Stromal cell of bone marrow (primary cell): Measurements from ENCODE around the gene DR1.
"Not testable (repeated sequence)": the region's sequence is repeated elsewhere in the genome, so short reads cannot be mapped to it uniquely, and the experiment has no call there.

Experiments
- DNase-seq: peaks from one replicate; pipeline ENCODE4 v3.0.0-alpha.2; 2012; ENCODE audit warnings: low read depth

The DR1 gene

GRCh38 chr1:93340090-93340489, 5.6 kb upstream of the DR1 start:
- DNase-seq = no peak

DNA sequence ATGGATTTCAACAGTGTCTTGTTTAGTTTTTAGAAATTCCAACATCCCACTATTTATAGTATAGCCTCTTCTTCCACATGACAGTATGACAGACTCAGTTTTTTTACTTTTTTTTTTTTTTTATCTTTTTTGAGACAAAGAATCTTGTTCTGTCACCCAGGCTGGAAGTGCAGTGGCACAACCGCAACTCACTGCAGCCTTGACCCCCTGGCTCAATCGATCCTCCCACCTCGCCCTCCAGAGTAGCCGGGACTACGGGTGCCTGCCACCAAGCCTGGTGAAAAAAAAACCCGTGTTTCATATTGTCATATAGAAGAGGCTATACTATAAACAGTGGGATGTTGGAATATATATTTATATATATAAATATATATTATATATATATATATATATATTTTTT, 1.2 kb upstream of the DR1 start:
- DNase-seq = no peak

DNA sequence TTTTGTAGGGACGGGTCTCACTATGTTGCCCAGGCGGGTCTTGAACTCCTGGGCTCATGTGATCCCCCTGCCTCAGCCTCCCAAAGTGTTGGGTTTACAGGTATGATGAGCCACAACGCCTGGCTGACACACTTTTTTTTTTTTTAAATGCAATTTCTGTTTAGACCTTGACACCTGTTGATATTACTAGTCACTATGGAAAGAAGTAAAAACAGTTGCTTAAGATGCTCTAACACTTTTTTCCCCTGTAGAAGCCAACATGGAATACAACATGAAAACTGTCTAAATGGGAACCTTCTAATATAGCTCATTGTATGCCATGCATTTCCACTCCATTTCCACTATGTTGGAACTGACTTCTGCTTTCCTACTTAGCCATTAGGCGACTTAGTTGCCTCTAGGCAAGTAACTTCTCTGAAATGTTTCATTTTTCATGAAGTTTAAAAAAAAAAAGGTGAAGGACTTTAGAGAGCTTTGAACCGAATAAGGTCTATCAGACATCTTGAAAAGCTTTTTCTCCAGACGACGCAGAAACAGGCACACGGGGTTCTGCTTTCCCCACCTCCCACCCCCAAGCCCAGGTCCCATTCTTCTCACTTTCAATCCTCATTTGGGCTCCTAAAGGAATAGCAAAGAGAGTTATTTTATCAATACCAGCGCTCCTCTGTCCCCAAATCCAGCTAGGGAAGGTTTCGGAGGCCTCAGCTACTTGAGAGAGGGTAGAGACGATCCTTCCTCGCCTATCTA, 648 bp upstream of the DR1 start:
- DNase-seq = no peak

GRCh38 chr1:93346421-93346993, 800 bp downstream of the DR1 start:
- DNase-seq = no peak

DNA sequence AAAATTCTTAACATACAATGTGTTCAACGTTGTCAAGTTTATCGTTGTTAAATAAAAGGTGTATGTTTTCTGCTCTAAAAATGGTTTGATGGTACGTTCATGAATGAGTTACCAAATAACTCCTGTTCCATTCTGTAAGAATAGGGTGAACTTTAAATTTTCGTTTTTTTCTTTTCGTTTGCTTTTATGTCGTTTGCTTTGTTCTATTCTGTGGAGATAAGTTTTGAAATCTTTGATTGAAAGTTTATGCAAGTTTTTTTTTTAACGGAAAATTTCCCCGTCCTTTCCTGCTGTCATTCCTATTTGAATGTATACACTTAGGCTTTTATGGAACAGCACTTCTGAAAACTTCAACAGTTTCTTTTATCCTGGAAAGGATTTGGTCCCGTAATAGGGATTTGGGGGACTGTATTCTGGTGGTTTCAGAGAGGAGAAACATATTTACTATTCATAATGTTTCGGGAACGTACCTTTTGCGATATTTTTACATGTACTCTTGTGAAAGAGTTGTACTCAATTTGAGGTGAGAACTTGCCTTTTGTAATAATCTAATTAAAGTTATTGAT, 1.7 kb downstream of the DR1 start:
- no peak for DNase-seq

DNA sequence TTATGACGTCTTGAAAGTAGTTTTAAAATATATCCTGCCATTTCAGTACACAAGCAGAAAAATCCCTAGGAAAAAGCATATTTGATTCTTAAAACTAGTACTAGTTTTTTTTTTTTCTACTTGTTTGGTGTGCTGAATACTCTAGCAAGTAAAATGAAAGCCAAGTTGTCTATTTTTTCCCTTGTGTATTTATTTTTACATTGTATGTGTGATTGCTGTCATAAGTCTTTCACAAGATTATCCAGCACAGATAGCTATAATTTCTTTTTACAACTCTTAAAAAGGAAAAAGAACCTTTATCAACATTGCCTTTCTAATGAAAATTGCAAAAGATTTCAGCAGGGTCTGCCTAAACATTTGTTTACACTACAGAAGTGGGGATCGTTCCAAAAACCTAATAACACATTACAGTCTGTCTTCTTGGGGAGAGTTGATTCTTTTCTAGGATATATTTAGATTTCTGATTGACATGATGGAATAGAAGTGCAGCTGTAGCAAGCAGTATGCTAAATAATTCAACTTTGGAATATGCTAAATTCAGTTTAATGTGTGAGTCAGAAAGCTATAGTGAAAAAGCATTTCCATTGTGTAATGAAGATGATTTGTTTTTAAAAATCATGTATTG, 2.5 kb downstream of the DR1 start:
- DNase-seq = no peak

DNA sequence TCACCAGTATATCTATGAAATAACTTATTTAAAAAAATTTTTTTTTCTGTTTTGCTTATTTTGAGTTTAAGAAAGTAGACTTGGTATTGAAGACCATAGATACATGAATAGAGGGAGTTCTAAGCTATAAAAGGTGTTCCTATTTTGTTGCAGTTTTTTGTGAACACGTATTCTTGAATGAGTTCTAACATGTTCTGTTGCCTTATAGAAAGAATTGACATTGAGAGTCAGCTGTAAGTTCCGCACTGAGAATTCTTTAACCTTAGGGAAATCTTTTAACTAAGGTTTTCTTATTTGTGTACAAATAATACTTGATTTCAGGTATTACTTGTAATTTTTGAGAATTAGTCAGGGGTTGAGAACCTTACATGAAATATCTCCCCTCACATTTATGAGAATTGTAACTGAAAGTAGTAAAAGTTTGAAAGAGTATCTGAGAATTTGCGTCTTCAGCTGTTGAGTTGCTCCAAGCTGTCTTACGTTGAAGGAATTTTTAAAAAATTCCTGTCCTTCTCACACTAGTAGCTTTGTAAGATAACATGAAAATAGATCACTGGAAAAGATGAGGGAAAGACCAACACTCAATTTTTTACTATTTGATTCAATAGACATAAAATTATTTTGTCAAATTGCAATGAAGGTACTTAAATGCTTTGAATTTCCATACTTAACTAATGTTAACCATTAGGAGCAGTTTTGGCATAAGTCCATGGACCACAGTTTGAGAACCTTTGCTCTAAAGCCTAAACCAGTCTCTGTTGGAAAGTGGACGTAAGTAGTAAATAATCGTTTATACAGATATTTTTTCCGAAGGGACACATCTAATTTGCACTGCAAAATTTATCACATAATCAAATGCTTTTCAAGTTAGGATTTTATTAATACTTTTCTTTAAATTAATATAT, 3.8 kb downstream of the DR1 start:
- DNase-seq = no peak

DNA sequence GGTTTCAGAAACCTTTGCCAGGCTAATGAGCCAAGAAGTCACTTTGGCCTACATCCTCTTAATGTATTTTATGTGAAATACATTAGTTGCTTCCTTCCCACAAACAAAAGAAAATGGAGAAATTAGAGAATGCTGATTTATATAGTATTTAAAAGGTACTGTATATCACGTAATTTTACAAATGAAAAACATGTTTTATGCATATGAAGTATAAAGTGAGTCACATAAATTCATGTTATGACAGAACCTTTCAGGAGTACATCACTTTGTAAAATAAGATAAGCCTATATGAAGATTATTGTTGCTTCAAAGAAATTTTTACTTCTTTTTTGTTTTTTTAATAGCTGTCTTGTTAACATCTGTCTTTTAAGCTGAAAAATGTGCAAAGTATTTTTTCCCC, 4.6 kb downstream of the DR1 start:
- DNase-seq = no peak

- no peak for DNase-seq
These were observed 5.2 kb downstream of the DR1 start for GRCh38 chr1:93350875-93351274.

GRCh38 chr1:93351346-93351745, 5.6 kb downstream of the DR1 start:
- not testable (repeated sequence) for DNase-seq

DNA sequence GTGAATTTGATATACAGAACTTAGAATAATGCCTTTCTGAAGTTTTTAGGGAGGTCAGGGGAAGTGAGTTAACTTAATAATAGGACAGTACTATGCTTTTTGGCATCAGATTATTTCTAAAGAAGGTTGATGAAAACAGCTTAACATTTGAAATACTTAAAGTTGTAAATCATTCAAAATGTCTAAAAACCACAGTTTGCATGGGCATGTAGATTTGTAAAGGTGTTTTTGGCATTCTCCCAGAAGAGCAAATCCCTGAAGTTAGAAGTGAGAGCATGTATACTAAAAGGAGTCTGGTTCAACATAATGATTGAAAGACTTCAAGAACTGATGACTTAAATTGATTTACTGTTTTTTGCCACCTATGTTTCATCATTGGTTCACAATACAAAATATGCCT, 6.7 kb downstream of the DR1 start:
- DNase-seq = no peak

DNA sequence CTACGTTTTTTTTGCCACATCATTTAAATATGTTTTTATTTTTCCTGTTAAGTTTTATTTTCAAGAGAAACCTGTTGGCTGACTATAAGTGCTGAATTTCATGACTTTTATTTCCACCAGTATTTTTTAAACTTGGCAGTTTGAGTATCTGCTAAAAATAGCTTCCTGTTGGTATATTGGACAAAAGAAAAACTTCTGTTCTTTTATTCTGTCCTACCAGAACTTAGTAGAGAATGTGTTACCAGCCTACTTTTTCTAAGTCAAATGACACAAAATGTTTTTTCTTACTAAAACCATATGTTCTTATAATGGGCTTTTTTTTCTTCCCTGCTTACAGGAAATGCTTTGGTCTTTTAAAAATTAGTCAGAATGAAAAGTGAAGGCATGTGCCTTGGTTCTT, 7.6 kb downstream of the DR1 start:
- DNase-seq = peak; percentile 8

DNA sequence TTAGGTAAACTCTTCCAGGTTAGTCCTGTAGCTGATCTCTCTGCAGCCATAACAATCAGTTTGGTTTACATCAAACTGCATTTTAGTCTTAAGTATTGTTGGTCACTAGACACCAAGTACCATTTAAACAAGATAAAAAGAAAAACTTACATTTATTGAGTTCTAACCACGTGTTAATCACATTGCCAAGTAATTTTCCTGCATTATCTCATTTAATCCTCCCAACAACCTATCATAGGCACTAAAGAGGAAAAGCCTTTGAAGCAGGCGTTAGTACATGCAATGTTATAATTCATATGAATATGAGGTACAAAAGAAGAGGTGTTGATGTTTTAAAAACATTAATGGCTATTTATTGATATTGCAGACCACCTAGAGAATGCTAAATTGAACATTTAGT, 9.0 kb downstream of the DR1 start:
- DNase-seq = no peak

DNA sequence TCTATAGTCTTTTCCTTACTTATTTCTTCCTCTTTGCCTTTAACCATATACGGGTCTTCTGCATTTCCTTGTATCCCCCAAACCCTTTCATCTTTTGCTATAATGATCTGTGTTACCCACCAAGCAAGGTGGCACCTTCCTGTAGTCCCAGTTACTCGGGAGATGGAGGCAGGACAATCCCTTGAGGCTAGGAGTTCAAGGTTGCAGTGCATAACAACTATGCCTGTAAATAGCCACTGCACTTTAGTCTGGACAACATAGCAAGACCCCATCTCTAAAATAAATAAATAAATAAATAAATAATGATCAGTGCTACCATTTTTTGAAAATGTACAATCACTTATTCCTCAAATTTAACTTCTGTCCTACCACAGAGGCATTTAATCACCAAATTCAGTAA, 11.5 kb downstream of the DR1 start:
- no peak for DNase-seq

DNA sequence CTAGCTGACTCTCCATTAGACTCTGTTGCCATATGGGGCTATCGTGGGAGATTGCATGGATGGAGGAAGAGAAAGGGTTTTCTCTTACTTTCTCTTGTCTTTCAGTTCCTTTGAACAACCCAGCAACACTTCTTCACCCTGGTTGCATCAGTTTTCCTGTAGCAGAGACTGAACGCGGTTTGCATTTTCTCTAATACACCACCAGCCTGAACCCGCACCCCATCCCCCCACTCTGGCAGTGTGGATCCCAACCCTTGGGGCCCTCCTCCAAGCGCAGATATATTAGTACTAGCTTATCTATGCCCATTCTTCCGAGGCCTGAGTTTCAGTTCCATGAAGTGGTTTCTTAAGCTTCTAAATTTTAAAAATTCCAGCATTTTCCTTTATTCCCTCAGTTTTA, 12.6 kb downstream of the DR1 start:
- no peak for DNase-seq

GRCh38 chr1:93360111-93360510, 14.4 kb downstream of the DR1 start:
- DNase-seq = no peak

- no peak for DNase-seq
These were observed 16.5 kb downstream of the DR1 start for GRCh38 chr1:93362237-93362636.

GRCh38 chr1:93365813-93366212, 20.1 kb downstream of the DR1 start:
- DNase-seq = no peak

DNA sequence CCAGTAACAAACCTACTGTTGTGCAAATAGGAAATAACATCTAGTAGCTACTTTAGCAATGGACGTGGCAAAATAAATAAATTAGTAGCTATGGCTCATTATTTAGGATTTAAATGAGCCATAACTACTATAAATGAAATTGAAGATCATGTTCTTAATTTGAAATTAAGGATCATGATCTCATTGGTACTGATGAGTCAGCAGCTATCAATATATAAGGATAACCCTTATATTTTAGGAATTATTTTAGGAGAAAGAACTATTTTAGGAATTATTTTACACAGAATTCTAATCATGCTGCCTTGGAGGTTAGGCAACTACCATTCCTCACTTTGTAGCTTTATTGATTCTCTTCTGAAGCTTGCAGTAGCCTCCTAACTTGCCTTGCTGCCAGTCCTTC, 24.0 kb downstream of the DR1 start:
- DNase-seq = no peak

DNA sequence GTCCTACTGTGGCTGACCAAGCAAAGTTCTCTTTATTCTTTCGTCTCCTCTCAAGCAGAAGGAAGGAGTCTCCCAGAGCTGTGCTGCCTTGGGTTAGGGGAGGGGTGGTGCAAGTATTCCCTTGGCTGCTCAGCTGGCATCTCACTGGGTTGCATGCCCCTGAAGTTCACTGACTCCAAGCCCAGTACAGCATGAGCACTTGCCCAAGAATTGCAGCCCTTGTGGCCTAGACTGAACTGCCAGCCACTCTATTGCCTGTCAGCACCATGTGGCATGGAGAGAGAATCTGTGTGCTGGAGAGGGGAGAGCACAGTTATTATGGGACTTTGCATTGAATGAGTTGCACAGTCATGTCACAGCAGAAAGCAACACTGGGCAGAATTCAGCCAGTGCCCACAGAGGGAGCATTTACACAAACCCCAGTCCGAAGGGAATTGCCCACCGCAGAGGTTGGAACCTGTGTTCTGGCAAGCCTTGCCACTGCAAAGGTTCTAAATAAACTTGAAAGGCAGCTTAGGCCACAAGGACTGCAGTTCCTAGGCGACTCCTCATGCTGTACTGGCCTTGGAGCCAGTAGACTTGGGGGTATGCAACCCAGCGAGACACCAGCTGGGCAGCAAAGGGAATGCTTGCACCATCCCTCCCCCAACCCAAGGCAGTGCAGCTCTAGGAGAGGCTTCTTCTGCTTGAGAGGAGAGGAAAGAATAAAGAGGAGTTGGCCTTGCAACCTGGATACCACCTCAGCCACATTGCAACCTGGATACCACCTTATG, 28.8 kb downstream of the DR1 start:
- no peak for DNase-seq

DNA sequence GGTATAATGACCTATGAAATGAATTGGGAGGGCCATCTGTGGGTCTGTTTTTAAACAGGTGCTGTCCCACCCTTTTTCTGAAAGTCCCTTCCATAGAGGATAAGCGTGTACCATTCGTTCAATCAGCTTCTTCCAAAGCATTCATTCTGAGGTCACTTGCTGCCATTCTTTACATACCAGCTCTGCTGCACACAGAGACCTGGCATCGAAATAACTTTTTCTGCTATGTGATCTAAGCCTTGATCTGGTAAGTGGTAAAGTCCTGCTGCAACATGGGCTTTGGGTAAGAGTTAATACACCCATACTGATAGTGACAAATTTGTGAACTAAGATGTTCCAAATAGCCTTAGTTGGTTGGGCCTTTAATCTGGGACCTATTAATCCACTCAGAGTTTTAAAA, 38.9 kb downstream of the DR1 start:
- no peak for DNase-seq

- not testable (repeated sequence) for DNase-seq
These were observed 40.6 kb downstream of the DR1 start for GRCh38 chr1:93386268-93386667.
